ENCODE data around the gene AGA.

The AGA gene

DNA sequence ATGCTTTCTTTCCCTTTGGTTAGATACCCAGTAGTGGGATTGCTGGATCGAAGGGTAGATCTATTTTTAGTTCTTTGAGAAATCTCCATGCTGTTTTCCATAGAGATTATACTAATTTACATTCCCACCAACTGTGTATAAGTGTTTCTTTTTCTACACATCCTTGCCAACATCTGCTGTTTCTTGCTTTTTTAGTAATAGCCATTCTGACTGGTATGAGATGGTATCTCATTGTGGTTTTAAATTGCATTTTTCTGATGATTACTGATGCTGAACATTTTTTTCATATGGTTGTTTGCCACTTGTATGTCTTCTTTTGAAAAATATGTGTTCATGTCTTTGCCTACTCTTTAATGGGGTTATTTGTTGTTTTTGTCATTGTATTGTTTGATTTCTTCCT, 6.6 kb upstream of the AGA start (continued):
- TF ChIP-seq CREB5 (CRISPR knock-in tag; IDR thresholded peaks at IDR 0.05; ENCODE audit: low read depth): no peak

GRCh38 chr4:177447417-177448004, 5.3 kb upstream of the AGA start:
- TF ChIP-seq TOX (CRISPR knock-in tag; IDR thresholded peaks at IDR 0.05; ENCODE audit: borderline replicate concordance): no peak
- TF ChIP-seq OSR1 (CRISPR knock-in tag; IDR thresholded peaks at IDR 0.05): no peak
- no peak for TF ChIP-seq RARB (CRISPR knock-in tag; IDR thresholded peaks at IDR 0.05)
- no peak for TF ChIP-seq SNAI2 (CRISPR knock-in tag; IDR thresholded peaks at IDR 0.05)
- TF ChIP-seq GLIS3 (CRISPR knock-in tag; IDR thresholded peaks at IDR 0.05): no peak
- no peak for TF ChIP-seq PPARA (CRISPR knock-in tag; IDR thresholded peaks at IDR 0.05; ENCODE audit: borderline replicate concordance)
- no peak for TF ChIP-seq ZFP30 (CRISPR knock-in tag; IDR thresholded peaks at IDR 0.05)
- TF ChIP-seq ESRRG (CRISPR knock-in tag; IDR thresholded peaks at IDR 0.05): no peak
- no peak for TF ChIP-seq ZNF70 (CRISPR knock-in tag; IDR thresholded peaks at IDR 0.05)
- TF ChIP-seq, protein P1, sequence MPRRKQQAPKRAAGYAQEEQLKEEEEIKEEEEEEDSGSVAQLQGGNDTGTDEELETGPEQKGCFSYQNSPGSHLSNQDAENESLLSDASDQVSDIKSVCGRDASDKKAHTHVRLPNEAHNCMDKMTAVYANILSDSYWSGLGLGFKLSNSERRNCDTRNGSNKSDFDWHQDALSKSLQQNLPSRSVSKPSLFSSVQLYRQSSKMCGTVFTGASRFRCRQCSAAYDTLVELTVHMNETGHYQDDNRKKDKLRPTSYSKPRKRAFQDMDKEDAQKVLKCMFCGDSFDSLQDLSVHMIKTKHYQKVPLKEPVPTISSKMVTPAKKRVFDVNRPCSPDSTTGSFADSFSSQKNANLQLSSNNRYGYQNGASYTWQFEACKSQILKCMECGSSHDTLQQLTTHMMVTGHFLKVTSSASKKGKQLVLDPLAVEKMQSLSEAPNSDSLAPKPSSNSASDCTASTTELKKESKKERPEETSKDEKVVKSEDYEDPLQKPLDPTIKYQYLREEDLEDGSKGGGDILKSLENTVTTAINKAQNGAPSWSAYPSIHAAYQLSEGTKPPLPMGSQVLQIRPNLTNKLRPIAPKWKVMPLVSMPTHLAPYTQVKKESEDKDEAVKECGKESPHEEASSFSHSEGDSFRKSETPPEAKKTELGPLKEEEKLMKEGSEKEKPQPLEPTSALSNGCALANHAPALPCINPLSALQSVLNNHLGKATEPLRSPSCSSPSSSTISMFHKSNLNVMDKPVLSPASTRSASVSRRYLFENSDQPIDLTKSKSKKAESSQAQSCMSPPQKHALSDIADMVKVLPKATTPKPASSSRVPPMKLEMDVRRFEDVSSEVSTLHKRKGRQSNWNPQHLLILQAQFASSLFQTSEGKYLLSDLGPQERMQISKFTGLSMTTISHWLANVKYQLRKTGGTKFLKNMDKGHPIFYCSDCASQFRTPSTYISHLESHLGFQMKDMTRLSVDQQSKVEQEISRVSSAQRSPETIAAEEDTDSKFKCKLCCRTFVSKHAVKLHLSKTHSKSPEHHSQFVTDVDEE (CRISPR knock-in tag; IDR thresholded peaks at IDR 0.05): no peak
- no peak for TF ChIP-seq ZFP3 (CRISPR knock-in tag; IDR thresholded peaks at IDR 0.05)
- TF ChIP-seq CSDC2 (CRISPR knock-in tag; IDR thresholded peaks at IDR 0.05): no peak
- no peak for TF ChIP-seq BACH2 (CRISPR knock-in tag; IDR thresholded peaks at IDR 0.05; ENCODE audit: borderline replicate concordance)
- TF ChIP-seq CSRNP3 (CRISPR knock-in tag; IDR thresholded peaks at IDR 0.05): no peak
- ATAC-seq: peak; percentile 61

GRCh38 chr4:177446586-177446985, 4.3 kb upstream of the AGA start:
- TF ChIP-seq TCF4 (CRISPR knock-in tag; IDR thresholded peaks at IDR 0.05; ENCODE audit: borderline replicate concordance): no peak
- TF ChIP-seq ZFP3 (CRISPR knock-in tag; IDR thresholded peaks at IDR 0.05): no peak
- no peak for TF ChIP-seq ZC3H10 (CRISPR knock-in tag; IDR thresholded peaks at IDR 0.05)
- no peak for TF ChIP-seq SNAI2 (CRISPR knock-in tag; IDR thresholded peaks at IDR 0.05)
- no peak for TF ChIP-seq GLIS3 (CRISPR knock-in tag; IDR thresholded peaks at IDR 0.05)
- TF ChIP-seq RARB (CRISPR knock-in tag; IDR thresholded peaks at IDR 0.05): no peak
- no peak for TF ChIP-seq OSR1 (CRISPR knock-in tag; IDR thresholded peaks at IDR 0.05)
- no peak for TF ChIP-seq ISL1 (CRISPR knock-in tag; IDR thresholded peaks at IDR 0.05)
- TF ChIP-seq ARNTL (CRISPR knock-in tag; IDR thresholded peaks at IDR 0.05; ENCODE audit: borderline replicate concordance, low read depth): no peak
- TF ChIP-seq, protein P2, sequence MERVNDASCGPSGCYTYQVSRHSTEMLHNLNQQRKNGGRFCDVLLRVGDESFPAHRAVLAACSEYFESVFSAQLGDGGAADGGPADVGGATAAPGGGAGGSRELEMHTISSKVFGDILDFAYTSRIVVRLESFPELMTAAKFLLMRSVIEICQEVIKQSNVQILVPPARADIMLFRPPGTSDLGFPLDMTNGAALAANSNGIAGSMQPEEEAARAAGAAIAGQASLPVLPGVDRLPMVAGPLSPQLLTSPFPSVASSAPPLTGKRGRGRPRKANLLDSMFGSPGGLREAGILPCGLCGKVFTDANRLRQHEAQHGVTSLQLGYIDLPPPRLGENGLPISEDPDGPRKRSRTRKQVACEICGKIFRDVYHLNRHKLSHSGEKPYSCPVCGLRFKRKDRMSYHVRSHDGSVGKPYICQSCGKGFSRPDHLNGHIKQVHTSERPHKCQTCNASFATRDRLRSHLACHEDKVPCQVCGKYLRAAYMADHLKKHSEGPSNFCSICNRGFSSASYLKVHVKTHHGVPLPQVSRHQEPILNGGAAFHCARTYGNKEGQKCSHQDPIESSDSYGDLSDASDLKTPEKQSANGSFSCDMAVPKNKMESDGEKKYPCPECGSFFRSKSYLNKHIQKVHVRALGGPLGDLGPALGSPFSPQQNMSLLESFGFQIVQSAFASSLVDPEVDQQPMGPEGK (CRISPR knock-in tag; IDR thresholded peaks at IDR 0.05; ENCODE audit: borderline replicate concordance): no peak
- TF ChIP-seq CSRNP3 (CRISPR knock-in tag; IDR thresholded peaks at IDR 0.05): no peak
- ATAC-seq: no peak
